ENCODE data around the gene DUSP2.

DUSP2 gene

GRCh38 chr2:96111823-96112500 is 33.3 kb downstream of the DUSP2 start:
- no peak for DNase-seq

GRCh38 chr2:96111257-96111640 is 34.0 kb downstream of the DUSP2 start:
- no peak for DNase-seq

DNA sequence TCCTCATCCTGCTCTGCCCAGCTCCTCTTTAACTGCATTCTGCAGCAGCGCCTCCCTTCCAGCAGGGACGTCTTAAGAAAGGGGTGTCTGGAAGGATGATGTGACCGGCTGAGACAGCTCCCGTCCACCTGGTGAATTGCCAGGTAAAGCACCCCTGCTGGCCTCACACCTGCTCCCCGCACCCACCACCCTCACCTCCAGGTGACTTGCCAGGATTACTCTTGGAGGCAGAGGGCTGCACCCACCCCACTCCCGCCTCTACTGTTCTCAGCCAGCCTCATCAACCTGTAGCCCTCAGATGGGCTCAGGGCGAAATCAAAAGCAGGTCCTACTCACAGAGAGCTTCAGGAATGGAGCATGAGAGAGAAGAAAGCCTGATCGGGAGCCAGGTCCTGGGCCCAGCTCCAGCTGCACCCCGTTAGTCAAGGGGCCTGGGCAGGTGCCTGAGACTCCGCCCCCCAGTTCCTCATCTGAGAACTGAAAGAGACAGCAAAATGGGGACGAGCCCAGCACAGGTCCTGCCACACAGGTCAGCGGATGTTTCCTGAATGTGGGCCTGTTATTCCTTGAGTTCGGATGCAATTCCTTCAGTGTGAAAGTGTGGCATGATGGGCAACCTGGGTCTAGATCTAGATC is 34.5 kb downstream of the DUSP2 start:
- no peak for DNase-seq

DNA sequence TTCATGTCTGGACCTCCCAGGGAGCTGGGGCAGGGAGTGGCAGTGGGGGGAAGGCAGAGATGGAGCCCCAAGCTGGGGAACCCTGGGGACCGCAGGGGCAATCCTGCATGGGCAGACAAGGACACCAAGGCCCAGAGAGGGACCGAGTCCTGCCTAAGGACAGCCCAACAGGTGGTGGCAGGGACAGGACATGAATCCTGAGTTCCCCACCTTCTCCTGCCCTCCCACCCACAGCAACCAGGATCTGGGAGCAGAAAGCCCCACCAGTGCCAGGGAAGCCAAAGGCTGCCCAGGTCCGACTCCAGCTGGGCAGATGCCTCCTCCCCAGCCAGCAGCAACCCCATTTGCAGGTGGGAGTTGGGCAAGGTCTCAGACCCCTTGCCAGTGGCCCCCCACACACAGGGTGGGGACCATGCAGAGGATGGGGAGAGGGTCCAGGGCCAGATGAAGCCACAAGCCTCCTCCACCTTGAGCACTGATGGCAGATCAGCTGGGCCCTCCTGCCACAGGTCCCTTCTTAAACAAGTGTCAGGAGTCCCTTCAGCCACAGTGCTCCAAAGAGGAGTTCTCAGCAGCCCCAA is 35.2 kb downstream of the DUSP2 start:
- DNase-seq, result no peak

DNA sequence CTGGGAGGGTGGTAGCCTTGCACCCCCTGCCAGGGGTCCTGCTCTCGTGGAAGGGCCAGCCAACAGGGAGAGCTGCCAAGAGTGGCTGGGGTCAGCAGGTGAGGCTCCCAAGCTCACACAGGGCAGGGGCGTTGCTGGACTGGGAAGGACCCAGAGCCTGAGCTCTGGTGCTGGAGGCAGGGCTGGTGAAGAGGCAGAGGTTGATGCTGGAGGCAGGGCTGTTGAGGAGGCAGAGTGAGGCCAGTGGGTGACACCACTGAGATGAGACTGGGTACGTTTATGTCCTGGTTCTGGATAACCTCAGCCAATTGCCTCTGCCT is 35.9 kb downstream of the DUSP2 start:
- DNase-seq, result no peak

DNA sequence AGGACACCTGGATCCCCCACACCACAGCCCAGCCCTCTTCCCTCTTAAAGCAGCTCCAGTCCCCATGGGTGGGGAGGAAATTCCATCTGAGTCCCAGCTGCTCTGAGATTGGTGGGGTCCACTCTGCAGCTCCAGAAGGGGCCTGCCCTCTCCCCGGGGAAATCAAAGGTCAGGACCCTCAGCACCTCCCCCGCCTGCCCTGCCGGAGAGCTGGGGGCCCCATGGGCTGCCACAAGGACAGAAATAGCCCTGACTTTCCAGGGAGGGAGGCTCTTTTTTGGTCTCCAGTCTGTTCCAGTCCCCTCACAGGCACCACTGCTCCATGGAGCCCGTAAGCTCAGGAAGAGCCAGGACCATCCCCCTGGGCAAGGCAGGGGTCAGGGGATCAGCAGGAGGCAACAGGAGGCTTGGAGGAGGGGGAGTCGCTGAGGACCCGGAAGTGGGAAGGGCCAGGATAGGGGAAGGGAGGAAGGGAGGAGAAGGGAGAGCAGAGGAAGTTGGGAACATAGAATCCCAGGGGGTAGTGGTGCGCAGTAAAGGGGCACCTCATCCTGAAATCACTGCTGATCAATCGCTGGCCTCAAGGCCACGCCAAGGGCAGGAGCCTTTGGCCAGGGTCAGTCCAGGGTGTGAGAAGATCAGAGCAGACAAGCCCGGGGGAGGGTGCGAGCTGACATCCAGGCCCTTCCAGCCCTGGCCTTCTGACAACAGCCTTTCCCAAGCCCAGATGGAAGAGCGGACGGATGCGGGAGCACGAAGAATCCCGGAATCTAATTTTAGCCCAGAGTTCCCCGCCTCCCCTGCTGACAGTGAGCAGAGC is 36.5 kb downstream of the DUSP2 start:
- DNase-seq, result no peak

DNA sequence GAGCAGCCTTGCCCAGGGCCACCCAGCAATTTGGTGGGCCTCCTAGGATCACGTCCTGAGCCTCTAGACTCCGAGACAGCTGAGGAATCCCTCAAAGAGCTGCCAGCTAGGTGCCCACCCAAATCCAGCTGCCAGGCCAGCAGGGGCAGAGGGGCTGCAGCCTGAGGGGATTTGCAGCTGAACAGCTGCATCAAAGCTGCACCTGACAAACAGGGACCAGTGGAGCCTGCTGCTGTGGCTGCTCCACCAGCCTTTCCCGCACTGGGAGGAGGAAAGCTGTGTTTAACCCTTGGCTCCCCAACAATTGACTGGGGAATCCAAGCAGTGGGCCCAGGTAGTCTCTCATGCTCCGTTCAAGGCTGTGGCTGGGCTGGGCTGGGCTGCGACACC is 37.1 kb downstream of the DUSP2 start:
- no peak for DNase-seq

- no peak for DNase-seq
These were observed 37.6 kb downstream of the DUSP2 start for GRCh38 chr2:96107708-96108065.

GRCh38 chr2:96106991-96107707 is 38.1 kb downstream of the DUSP2 start:
- no peak for DNase-seq

DNA sequence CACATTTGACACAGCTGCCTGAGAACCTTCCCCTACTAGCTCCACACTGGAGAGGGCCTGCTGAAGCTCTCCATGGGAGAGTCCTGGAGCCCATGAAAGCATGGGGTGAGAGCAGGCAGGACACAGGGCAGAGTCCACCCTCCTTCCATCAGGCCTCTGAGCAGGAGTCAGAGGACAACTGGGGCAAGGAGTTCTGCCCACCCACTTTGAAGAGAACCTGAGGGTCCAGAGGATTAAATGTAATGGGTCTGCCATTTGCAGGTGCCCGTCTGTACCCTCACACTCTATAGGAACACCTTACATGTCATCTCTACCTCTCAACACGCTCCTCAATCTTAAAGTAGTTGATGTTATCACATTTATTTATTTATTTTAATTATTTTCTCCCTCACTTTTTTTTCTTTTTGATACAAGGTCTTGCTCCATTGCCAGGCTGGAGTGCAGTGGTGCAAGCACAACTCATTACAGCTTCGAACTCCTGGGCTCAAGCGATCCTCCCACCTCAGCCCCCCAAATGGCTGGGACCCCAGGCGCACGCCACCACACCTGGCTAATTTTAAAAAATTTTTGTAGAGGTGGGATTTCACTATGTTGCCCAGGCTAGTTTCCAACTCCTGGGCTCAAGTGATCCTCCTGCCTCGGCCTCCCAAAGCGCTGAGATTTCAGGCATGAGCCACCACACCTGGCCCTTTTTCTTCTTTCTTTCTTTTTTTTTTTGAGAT is 39.1 kb downstream of the DUSP2 start:
- DNase-seq, result no peak

GRCh38 chr2:96105152-96105915 is 39.9 kb downstream of the DUSP2 start:
- no peak for DNase-seq

DNA sequence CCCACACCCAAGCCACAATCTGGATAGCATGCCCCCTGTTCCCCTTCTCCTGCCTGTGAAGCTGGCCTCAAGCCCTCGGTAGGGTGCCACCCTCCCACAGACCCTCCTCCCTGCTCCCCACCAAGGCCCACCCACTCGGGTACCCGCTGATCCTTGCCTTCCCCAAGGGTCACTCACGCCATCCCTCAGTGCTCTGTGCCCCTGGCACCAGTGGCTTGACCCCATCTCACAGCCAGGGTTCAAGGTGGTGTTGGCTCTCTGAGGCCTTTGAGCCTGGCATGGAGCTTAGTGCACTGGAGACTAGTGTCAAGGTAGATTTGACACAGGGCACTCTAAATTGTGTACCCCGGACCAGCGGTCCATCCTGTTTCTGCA is 40.8 kb downstream of the DUSP2 start:
- DNase-seq, result no peak

GRCh38 chr2:96103761-96104486 is 41.3 kb downstream of the DUSP2 start:
- DNase-seq, result peak; percentile 15

DNA sequence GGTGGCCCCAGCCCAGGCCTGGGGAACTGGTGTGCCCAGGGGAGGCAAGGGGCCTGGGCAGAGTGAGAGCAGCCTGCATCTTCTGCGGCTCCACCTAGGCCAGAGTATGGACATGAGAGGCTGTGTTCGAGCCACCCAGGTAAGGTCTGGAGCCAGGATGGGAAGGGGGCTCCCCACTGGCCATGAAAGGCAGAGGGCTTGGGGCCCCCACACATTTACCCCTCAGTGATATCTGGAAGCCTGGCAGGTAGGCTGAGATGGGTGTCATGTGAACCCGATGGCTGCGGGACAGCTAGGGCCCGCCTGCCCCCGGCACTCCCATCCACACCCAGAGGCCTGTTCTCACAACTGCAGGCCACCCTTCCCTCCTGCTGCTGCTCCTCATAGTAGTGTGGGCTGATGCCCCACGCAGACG is 42.0 kb downstream of the DUSP2 start:
- no peak for DNase-seq

DNA sequence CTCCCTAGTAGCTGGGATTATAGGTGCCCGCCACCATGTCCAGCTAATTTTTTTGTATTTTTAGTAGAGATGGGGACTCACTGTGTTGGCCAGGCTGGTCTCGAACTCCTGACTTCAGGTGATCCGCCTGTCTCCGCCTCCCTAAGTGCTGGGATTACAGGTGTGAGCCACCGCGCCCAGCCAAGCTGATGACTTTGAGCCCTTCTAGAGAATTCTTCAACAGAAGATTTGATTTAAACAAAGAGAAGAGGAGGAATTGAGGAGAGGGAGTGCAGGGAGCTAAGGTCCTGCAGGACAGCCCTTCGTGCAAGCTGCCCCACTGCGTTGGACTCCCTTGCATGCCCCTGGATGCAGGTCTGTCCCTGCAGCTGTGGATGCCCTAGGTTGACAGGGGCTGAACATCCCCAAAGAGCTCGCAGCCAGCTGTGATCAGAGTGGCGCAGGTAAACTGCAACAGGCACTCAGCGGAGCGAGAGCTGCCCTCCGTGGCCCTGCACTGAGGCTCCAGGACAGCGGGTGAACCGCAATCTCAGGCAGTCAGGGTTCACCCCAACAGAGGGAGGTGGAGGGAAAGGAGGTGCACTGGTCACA is 42.5 kb downstream of the DUSP2 start:
- DNase-seq, result no peak

GRCh38 chr2:96100893-96101304 is 44.3 kb downstream of the DUSP2 start:
- DNase-seq, result no peak

GRCh38 chr2:96099861-96100798 is 45.1 kb downstream of the DUSP2 start:
- peak; percentile 47 for DNase-seq

- no peak for DNase-seq
These were observed 46.2 kb downstream of the DUSP2 start for GRCh38 chr2:96098900-96099590.

Data from MV-4-11 (cell line).